HepG2 (cell line): Measurements from ENCODE around the gene PGM2. TPM values are rescaled to one million over a fixed set of nuclear protein-coding genes. Genes with fewer than 3 reads are reported as not detected.

Source experiments
- ATAC-seq: fragments of 200-7000 bp; cut with Tn5 transposase; 3 replicates; pipeline ENCODE4 v1.9.1; 2020; ENCODE audit warnings: mild to moderate bottlenecking, moderate library complexity
- BruUV-seq: library from RNA; stranded (reverse); fragments of 400-500 nt; replicated peaks from 2 replicates; lab custom pipeline; 2021; lab: Mats Ljungman, UMichigan
- CTCF ChIA-PET: fragments of 300-600 bp; formaldehyde crosslinking; extraction: SDS; loops from one replicate; lab custom pipeline; 2021; ENCODE audit warnings: low total read pairs, inconsistent platforms, low intra/inter-chr PET ratio; lab: Yijun Ruan, JAX
- POLR2A ChIA-PET: fragments of 350-600 bp; sonication (Branson Sonifier 250); formaldehyde crosslinking; loops from one replicate; lab custom pipeline; 2020; ENCODE audit warnings: antibody characterized with exemption, inconsistent platforms; lab: Yijun Ruan, JAX
- DNase-seq: peaks from one replicate; pipeline ENCODE4 v3.0.0-alpha.2; 2015; ENCODE audit warnings: low spot score
- FAIRE-seq: peaks from 3 replicates; lab custom pipeline; 2011; peaks lifted over from hg19 to GRCh38; lab: Jason Lieb, UNC
- H2AFZ ChIP-seq: one replicate; pipeline ENCODE4 v1.6.1; 2011; ENCODE audit warnings: low read length, inconsistent platforms
- H3K27ac ChIP-seq: fragments of 300-600 bp; 3 replicates; pipeline ENCODE4 v1.8.0; 2011; ENCODE audit warnings: mixed run types, mild to moderate bottlenecking, mixed read lengths, low read length, inconsistent platforms; ENCODE audit not compliant: insufficient read depth; ENCODE audit errors: extremely low read length
- H3K27me3 ChIP-seq, 2 experiments: fragments of 200-600 bp in 1 of 2; 2 replicates in 1 of 2; 3 replicates in 1 of 2; pipeline versions ENCODE4 v1.6.0 to v1.8.0; 2011; ENCODE audit warnings: low read length in 2 of 2, mild to moderate bottlenecking in 2 of 2, moderate library complexity in 2 of 2, inconsistent platforms in 1 of 2; ENCODE audit not compliant: insufficient read depth in 2 of 2, control insufficient read depth in 1 of 2
- H3K36me3 ChIP-seq, 2 experiments: fragments of 200-600 bp in 1 of 2; replicated peaks in 1 of 2; 2 replicates in 1 of 2; 3 replicates in 1 of 2; pipeline versions ENCODE4 v1.5.1 to v1.8.0; 2011; ENCODE audit warnings: low read length in 2 of 2, inconsistent platforms in 1 of 2; ENCODE audit not compliant: insufficient read depth in 2 of 2, control insufficient read depth in 1 of 2
- H3K4me1 ChIP-seq: 2 replicates; pipeline ENCODE4 v1.5.1; 2012; ENCODE audit warnings: low read length, inconsistent platforms; ENCODE audit not compliant: insufficient read depth
- H3K4me2 ChIP-seq: 2 replicates; pipeline ENCODE4 v1.6.0; 2011; ENCODE audit warnings: low read depth, low read length, inconsistent platforms
- H3K4me3 ChIP-seq, 3 experiments: fragments of 200-600 bp in 1 of 3; sonication (generic), shearing (Covaris generic) in 1 of 3; replicated peaks in 1 of 3; 2 replicates each; pipeline ENCODE4 v1.5.1; 2011 to 2016; ENCODE audit warnings: low read length in 3 of 3, inconsistent platforms in 2 of 3, low read depth in 2 of 3, mild to moderate bottlenecking in 2 of 3, control low read depth in 1 of 3, mixed read lengths in 1 of 3; ENCODE audit not compliant: insufficient read depth in 1 of 3
- H3K79me2 ChIP-seq: one replicate; pipeline ENCODE4 v1.6.1; 2011; ENCODE audit warnings: low read length, inconsistent platforms; ENCODE audit not compliant: insufficient read depth
- H3K9ac ChIP-seq: 2 replicates; pipeline ENCODE4 v1.6.0; 2011; ENCODE audit warnings: mild to moderate bottlenecking, low read depth, low read length, inconsistent platforms; ENCODE audit not compliant: insufficient read depth
- H3K9me3 ChIP-seq: 2 replicates; pipeline ENCODE4 v1.5.1; 2012; ENCODE audit warnings: mild to moderate bottlenecking, low read length
- H4K20me1 ChIP-seq: 2 replicates; pipeline ENCODE4 v1.6.0; 2011; ENCODE audit warnings: inconsistent platforms, mild to moderate bottlenecking, low read length, moderate library complexity; ENCODE audit not compliant: insufficient read depth
- ATF1 ChIP-seq: IDR thresholded peaks from 2 replicates; pipeline ENCODE4 v1.6.1; 2016; ENCODE audit warnings: mild to moderate bottlenecking, control low read depth
- ATF7-NPFF ChIP-seq: sonication (generic); formaldehyde crosslinking; IDR thresholded peaks from 2 replicates; pipeline ENCODE4 v1.8.1; 2023; ENCODE audit warnings: mild to moderate bottlenecking, low read depth, missing genetic modification reagents, moderate library complexity
- CEBPG ChIP-seq: IDR thresholded peaks from 2 replicates; pipeline ENCODE4 v1.6.1; 2016
- CTCF ChIP-seq: sonication (generic); formaldehyde crosslinking; IDR thresholded peaks from 2 replicates; pipeline ENCODE4 v1.5.0; 2020; ENCODE audit warnings: mild to moderate bottlenecking, missing genetic modification reagents, moderate library complexity
- DBP ChIP-seq: sonication (generic); formaldehyde crosslinking; IDR thresholded peaks from 2 replicates; pipeline ENCODE4 v1.4.0; 2020; ENCODE audit warnings: missing genetic modification reagents; ENCODE audit errors: not compliant biosample characterization
- FOXA3 ChIP-seq: IDR thresholded peaks from 2 replicates; pipeline ENCODE4 v1.6.1; 2016; ENCODE audit warnings: missing genetic modification reagents, missing compliant biosample characterization
- HHEX ChIP-seq: IDR thresholded peaks from 2 replicates; pipeline ENCODE4 v1.6.1; 2016; ENCODE audit warnings: control low read depth
- IRF2 ChIP-seq: IDR thresholded peaks from 2 replicates; pipeline ENCODE4 v1.6.1; 2018; ENCODE audit warnings: missing genetic modification reagents, missing compliant biosample characterization
- LCORL ChIP-seq, 2 experiments: fragments of 450-650 bp in 1 of 2; sonication (generic) in 1 of 2; formaldehyde crosslinking in 1 of 2; IDR thresholded peaks; 2 replicates each; pipeline versions ENCODE4 v1.5.0 to v1.6.1; 2017 to 2020; ENCODE audit warnings: antibody characterized with exemption in 1 of 2, missing genetic modification reagents in 1 of 2
- NONO ChIP-seq, 2 experiments: fragments of 450-650 bp in 1 of 2; sonication (generic) in 1 of 2; formaldehyde crosslinking in 1 of 2; IDR thresholded peaks in 1 of 2; conservative IDR thresholded peaks in 1 of 2; 2 replicates each; pipeline versions ENCODE4 v1.6.1 to v1.8.0; 2017 to 2022; ENCODE audit warnings: mild to moderate bottlenecking in 1 of 2, missing genetic modification reagents in 1 of 2, moderate library complexity in 1 of 2
- NR1H2 ChIP-seq: sonication (generic); formaldehyde crosslinking; IDR thresholded peaks from 2 replicates; pipeline ENCODE4 v1.8.1; 2022; ENCODE audit warnings: low read depth, missing genetic modification reagents, borderline replicate concordance
- PRDM15 ChIP-seq: sonication (generic); formaldehyde crosslinking; IDR thresholded peaks from 2 replicates; pipeline ENCODE4 v1.4.0; 2020; ENCODE audit warnings: missing genetic modification reagents
- SMC3 ChIP-seq: IDR thresholded peaks from 2 replicates; pipeline ENCODE4 v1.6.1; 2011; ENCODE audit warnings: low read length, improper control_type of control experiment
- STAG1 ChIP-seq: sonication (generic); formaldehyde crosslinking; IDR thresholded peaks from 2 replicates; pipeline ENCODE4 v1.4.0; 2020; ENCODE audit warnings: missing genetic modification reagents
- TEAD2 ChIP-seq: sonication (generic); formaldehyde crosslinking; IDR thresholded peaks from 2 replicates; pipeline ENCODE4 v1.9.0; 2021; ENCODE audit warnings: missing genetic modification reagents
- ZNF24 ChIP-seq: fragments of 450-650 bp; IDR thresholded peaks from 2 replicates; pipeline ENCODE4 v1.6.1; 2017; ENCODE audit warnings: antibody characterized with exemption, mild to moderate bottlenecking
- ZNF292 ChIP-seq: sonication (generic); formaldehyde crosslinking; IDR thresholded peaks from 2 replicates; pipeline ENCODE4 v1.8.1; 2022; ENCODE audit warnings: mild to moderate bottlenecking, low read depth, missing genetic modification reagents, borderline replicate concordance
- ZNF326 ChIP-seq: sonication (generic); formaldehyde crosslinking; IDR thresholded peaks from 2 replicates; pipeline ENCODE4 v1.4.0; 2020; ENCODE audit warnings: missing genetic modification reagents, borderline replicate concordance
- whole genome bisulfite sequencing: methylation state at CpG from one replicate; pipeline ENCODE4 v1.1.6; 2017; ENCODE audit warnings: low lambda C conversion rate; 5-methylcytosine and 5-hydroxymethylcytosine counted together
- in situ Hi-C: cut with HindIII; loops from 2 replicates; pipeline ENCODE4 v1.10.0; 2017; ENCODE audit warnings: low pct_unique_long_range_greater_than_20kb; ENCODE audit not compliant: extremely low pct_ligation_motif_present
- intact Hi-C: fragments of 100-400 bp; cut with micrococcal nuclease; formaldehyde crosslinking; loops from one replicate; pipeline ENCODE4 v1.10.0; 2022; ENCODE audit not compliant: unreplicated experiment
- polyA plus RNA-seq, 8 experiments: library from polyadenylated mRNA; depleted of rRNA in 3 of 8; stranded (reverse) in 7 of 8; unstranded in 1 of 8; fragments of >200 nt; fragmentation: Illumina TruSeq in 4 of 8; extraction: Trizol in 4 of 8; gene quantifications; 2 replicates each; pipeline versions ENCODE4 v1.2.1 to v1.2.3, GENCODE V29; 2011 to 2016; ENCODE audit warnings: low read depth in 4 of 8, missing spikeins in 1 of 8, mixed read lengths in 1 of 8; ENCODE audit not compliant: insufficient read depth in 1 of 8
- total RNA-seq, 5 experiments: library from RNA; depleted of rRNA; stranded (reverse); fragments of >200 nt; fragmentation: Illumina TruSeq; extraction: Trizol; gene quantifications; 2 replicates each; pipeline ENCODE4 v1.2.3, GENCODE V29; 2016; ENCODE audit warnings: low read depth in 1 of 5

PGM2 gene
- total and polyA plus RNA-seq, 2 of the 13 experiments (the other 11 are each of a cell fraction or from before 2014, with no cell fraction given), result 14.6 to 36.9 TPM

- no peak for ATAC-seq
- TF ChIP-seq CTCF (CRISPR knock-in tag) (peak; percentile 63), FOXA3 (CRISPR knock-in tag) (peak; percentile 50), DBP (CRISPR knock-in tag) (no peak), SMC3 (peak; percentile 25; the same call in 1 of the 2 replicates), TEAD2 (CRISPR knock-in tag) (no peak), ZNF24 (no peak), NR1H2 (CRISPR knock-in tag) (no peak), PRDM15 (CRISPR knock-in tag) (no peak), CEBPG (CRISPR knock-in tag) (peak; percentile 30; the same call in 1 of the 2 replicates), STAG1 (CRISPR knock-in tag) (peak; percentile 70), ATF7-NPFF (no peak), LCORL (IDR thresholded peaks at IDR 0.05) (no peak), LCORL (CRISPR knock-in tag; IDR thresholded peaks at IDR 0.05) (no peak), HHEX (CRISPR knock-in tag) (no peak), ZNF292 (CRISPR knock-in tag) (no peak), ATF1 (no peak), ZNF326 (CRISPR knock-in tag) (no peak), IRF2 (CRISPR knock-in tag) (no peak), NONO (IDR thresholded peaks at IDR 0.05) (no peak), NONO (CRISPR knock-in tag; conservative IDR thresholded peaks at IDR 0.05) (no peak)
- TF ChIP-seq, all 625 proteins: peak for 5
- POLR2A ChIA-PET, result no interaction called here
These were observed 23.0 kb upstream of the PGM2 start for GRCh38 chr4:37803348-37803973.

More at GRCh38 chr4:37803348-37803973, 23.0 kb upstream of the PGM2 start:
- Histone ChIP-seq H3K27me3 (no peaks in the 10 kb centered on the region), H3K9me3 (no peaks in the 10 kb centered on the region), H3K4me2 (no peak overlapping the region), H3K36me3 (no peaks in the 10 kb centered on the region), H3K79me2 (no peaks in the 10 kb centered on the region), H3K4me1 (peaks cover 3% of the 10 kb centered on the region; the same call in 1 of the 2 replicates), H2AFZ (no peak overlapping the region), H4K20me1 (no peaks in the 10 kb centered on the region), H3K4me3 (no peak overlapping the region), H3K9ac (no peak overlapping the region), H3K27ac (no peak overlapping the region)
- in situ Hi-C loops, result loop anchor here (5.0 kb wide), 1 partner anchor 234 kb away; no protein-coding TSS in a partner anchor
- intact Hi-C loops, result loop anchor here (1.0 to 10.0 kb wide), 5 partner anchors 173 to 931 kb away; a partner anchor contains a TSS
- 2% methylated on average over 4 of the region's 4 CpGs for WGBS
- CTCF ChIA-PET, result interaction anchor here (0.9 to 3.5 kb wide), 2 partner anchors 22 to 233 kb away, joined by 3 to 24 read pairs; no protein-coding TSS in a partner anchor
- FAIRE-seq, result no peak
- DNase-seq, result peak; percentile 57
- no TSS peak for BruUV-seq
